CD14-positive monocyte (primary cell): Measurements from ENCODE around the gene FOXO4. TPM values are rescaled to one million over a fixed set of nuclear protein-coding genes. Genes with fewer than 3 reads are reported as not detected.

Experiments used
- DNase-seq, 3 donors: peaks; one replicate each; pipeline ENCODE4 v3.0.0-alpha.2; 2011 to 2022
- H2AFZ ChIP-seq: 2 replicates; pipeline ENCODE4 v1.6.0; 2012; ENCODE audit warnings: mild to moderate bottlenecking, low read depth, low read length, inconsistent platforms; ENCODE audit not compliant: insufficient read depth, poor library complexity, severe bottlenecking
- H3K27ac ChIP-seq, 2 donors: 1 replicate in 1 of 2; 2 replicates in 1 of 2; pipeline ENCODE4 v1.5.1; 2012 to 2013; ENCODE audit warnings: low read length in 2 of 2, control low read depth in 1 of 2, inconsistent platforms in 1 of 2, low read depth in 1 of 2, mild to moderate bottlenecking in 1 of 2
- H3K27me3 ChIP-seq, 2 donors: one replicate each; pipeline versions ENCODE4 v1.6.0 to v1.6.1; 2011 to 2013; ENCODE audit warnings: low read length in 2 of 2; ENCODE audit not compliant: control insufficient read depth in 2 of 2, insufficient read depth in 2 of 2
- H3K36me3 ChIP-seq, 2 donors: replicated peaks in 1 of 2; 1 replicate in 1 of 2; 2 replicates in 1 of 2; pipeline versions ENCODE4 v1.5.1 to v1.6.1; 2012 to 2013; ENCODE audit warnings: low read length in 2 of 2, control low read depth in 1 of 2, inconsistent platforms in 1 of 2, mild to moderate bottlenecking in 1 of 2; ENCODE audit not compliant: insufficient read depth in 2 of 2, control insufficient read depth in 1 of 2
- H3K4me1 ChIP-seq, 2 donors: 1 replicate in 1 of 2; 2 replicates in 1 of 2; pipeline versions ENCODE4 v1.5.1 to v1.6.1; 2012 to 2013; ENCODE audit warnings: low read length in 2 of 2, control low read depth in 1 of 2, inconsistent platforms in 1 of 2, mild to moderate bottlenecking in 1 of 2, moderate library complexity in 1 of 2; ENCODE audit not compliant: insufficient read depth in 2 of 2, control insufficient read depth in 1 of 2
- H3K4me2 ChIP-seq: replicated peaks from 2 replicates; pipeline ENCODE3; 2012; ENCODE audit warnings: low read length, moderate library complexity, mild to moderate bottlenecking; ENCODE audit not compliant: poor library complexity, severe bottlenecking; ENCODE audit errors: extremely low read depth
- H3K4me3 ChIP-seq, 3 experiments: fragments of 200-600 bp in 1 of 3; sonication (generic) in 1 of 3; replicated peaks in 1 of 3; 1 replicate in 2 of 3; 2 replicates in 1 of 3; pipeline ENCODE4 v1.5.1; 2011 to 2013; ENCODE audit warnings: low read length in 3 of 3, mild to moderate bottlenecking in 3 of 3, control low read depth in 2 of 3, low read depth in 2 of 3, inconsistent platforms in 1 of 3, moderate library complexity in 1 of 3
- H3K79me2 ChIP-seq: 2 replicates; pipeline ENCODE4 v1.6.0; 2012; ENCODE audit warnings: mild to moderate bottlenecking, control low read depth, inconsistent platforms, low read length, moderate library complexity; ENCODE audit not compliant: insufficient read depth
- H3K9ac ChIP-seq: 2 replicates; pipeline ENCODE4 v1.6.0; 2017; ENCODE audit warnings: low read length, mild to moderate bottlenecking; ENCODE audit not compliant: insufficient read depth, poor library complexity, severe bottlenecking
- H3K9me3 ChIP-seq, 2 donors: replicated peaks in 1 of 2; 1 replicate in 1 of 2; 2 replicates in 1 of 2; pipeline versions ENCODE4 v1.5.1 to v1.6.1; 2012 to 2013; ENCODE audit warnings: low read length in 2 of 2, control low read depth in 1 of 2; ENCODE audit not compliant: control insufficient read depth in 1 of 2, insufficient read depth in 1 of 2
- H4K20me1 ChIP-seq: 2 replicates; pipeline ENCODE4 v1.6.0; 2012; ENCODE audit warnings: mild to moderate bottlenecking, low read length, control low read depth, moderate library complexity; ENCODE audit not compliant: insufficient read depth
- H3K27ac Mint-ChIP-seq, 7 donors: one replicate each; pipeline ENCODE4 v1.8.0; 2020; ENCODE audit warnings: mild to moderate bottlenecking in 7 of 7, mixed read lengths in 7 of 7, moderate library complexity in 6 of 7, inconsistent platforms in 2 of 7
- H3K27me3 Mint-ChIP-seq, 3 donors: one replicate each; pipeline ENCODE4 v1.8.0; 2021 to 2022; ENCODE audit warnings: low read depth in 3 of 3, mild to moderate bottlenecking in 3 of 3, mixed read lengths in 3 of 3, moderate library complexity in 3 of 3, inconsistent platforms in 1 of 3
- H3K36me3 Mint-ChIP-seq, 2 donors: one replicate each; pipeline ENCODE4 v1.8.0; 2020; ENCODE audit warnings: mixed read lengths in 2 of 2, inconsistent platforms in 1 of 2, mild to moderate bottlenecking in 1 of 2
- H3K4me1 Mint-ChIP-seq: one replicate; pipeline ENCODE4 v1.8.0; 2020; ENCODE audit warnings: mild to moderate bottlenecking, mixed read lengths
- H3K4me3 Mint-ChIP-seq, 2 donors: one replicate each; pipeline ENCODE4 v1.8.0; 2020; ENCODE audit warnings: mild to moderate bottlenecking in 2 of 2, mixed read lengths in 2 of 2, moderate library complexity in 1 of 2
- H3K9me3 Mint-ChIP-seq, 7 donors: one replicate each; pipeline ENCODE4 v1.8.0; 2020 to 2022; ENCODE audit warnings: mixed read lengths in 7 of 7, mild to moderate bottlenecking in 6 of 7, moderate library complexity in 6 of 7, inconsistent platforms in 2 of 7
- WGBS: methylation state at CpG from one replicate; pipeline ENCODE4 v1.1.5; 2013; ENCODE audit warnings: missing lambda C conversion rate; ENCODE audit not compliant: insufficient coverage; 5-methylcytosine and 5-hydroxymethylcytosine counted together
- intact Hi-C, 2 donors: fragments of 100-400 bp; cut with micrococcal nuclease; formaldehyde crosslinking; loops; one replicate each; pipeline versions ENCODE4 v1.15.0 to v1.15.1; 2023
- polyA plus RNA-seq, 3 donors: library from polyadenylated mRNA; depleted of rRNA in 1 of 3; unstranded in 2 of 3; stranded (reverse) in 1 of 3; fragments of 300-500 nt in 2 of 3; fragments of >200 nt in 1 of 3; fragmentation: Illumina TruSeq in 2 of 3; gene quantifications; 1 replicate in 2 of 3; 2 replicates in 1 of 3; pipeline ENCODE4 v1.2.3, GENCODE V29; 2012 to 2021
- TF ChIP-seq, protein P1 (sequence below): fragments of 200-600 bp; IDR thresholded peaks from one replicate; pipeline ENCODE4 v1.8.0; 2022; ENCODE audit warnings: antibody characterized with exemption, mild to moderate bottlenecking

FOXO4 gene
- polyA plus RNA-seq, 3 donors, result 1.4 to 9.2 (median 1.5) TPM

DNA sequence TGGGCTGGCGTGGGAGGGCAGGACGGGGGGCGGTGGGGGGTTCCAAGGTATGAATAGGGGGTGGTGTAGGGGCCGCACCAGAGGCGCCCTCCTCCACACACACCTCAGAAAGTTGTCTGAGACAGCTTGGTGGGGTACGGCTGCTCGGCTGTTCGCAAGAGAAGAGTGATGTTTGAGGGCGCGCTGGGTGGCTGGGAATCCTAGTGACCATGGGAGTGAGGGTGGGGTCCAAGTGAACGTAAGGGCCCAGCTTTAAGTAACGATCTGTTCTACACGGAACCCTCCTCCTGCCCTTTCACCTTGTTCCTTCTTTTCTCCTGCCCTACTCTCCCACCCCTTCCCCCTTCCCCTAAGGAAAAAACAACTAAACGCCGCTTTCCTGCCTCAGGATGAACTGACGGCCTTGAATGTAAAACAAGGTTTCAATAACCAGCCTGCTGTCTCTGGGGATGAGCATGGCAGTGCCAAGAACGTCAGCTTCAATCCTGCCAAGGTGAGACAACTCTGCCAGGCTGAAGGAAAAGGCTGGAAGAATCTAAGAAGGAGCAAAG, 23.4 kb downstream of the FOXO4 start:
- peaks cover 14% of the 10 kb centered on the region for H3K4me1 Mint-ChIP-seq
- H3K36me3 Mint-ChIP-seq, result peaks cover 27 to 35% of the 10 kb centered on the region in 2 donors
- H3K4me2 ChIP-seq, result peak overlapping the region; percentile 68
- TF ChIP-seq, protein P1, sequence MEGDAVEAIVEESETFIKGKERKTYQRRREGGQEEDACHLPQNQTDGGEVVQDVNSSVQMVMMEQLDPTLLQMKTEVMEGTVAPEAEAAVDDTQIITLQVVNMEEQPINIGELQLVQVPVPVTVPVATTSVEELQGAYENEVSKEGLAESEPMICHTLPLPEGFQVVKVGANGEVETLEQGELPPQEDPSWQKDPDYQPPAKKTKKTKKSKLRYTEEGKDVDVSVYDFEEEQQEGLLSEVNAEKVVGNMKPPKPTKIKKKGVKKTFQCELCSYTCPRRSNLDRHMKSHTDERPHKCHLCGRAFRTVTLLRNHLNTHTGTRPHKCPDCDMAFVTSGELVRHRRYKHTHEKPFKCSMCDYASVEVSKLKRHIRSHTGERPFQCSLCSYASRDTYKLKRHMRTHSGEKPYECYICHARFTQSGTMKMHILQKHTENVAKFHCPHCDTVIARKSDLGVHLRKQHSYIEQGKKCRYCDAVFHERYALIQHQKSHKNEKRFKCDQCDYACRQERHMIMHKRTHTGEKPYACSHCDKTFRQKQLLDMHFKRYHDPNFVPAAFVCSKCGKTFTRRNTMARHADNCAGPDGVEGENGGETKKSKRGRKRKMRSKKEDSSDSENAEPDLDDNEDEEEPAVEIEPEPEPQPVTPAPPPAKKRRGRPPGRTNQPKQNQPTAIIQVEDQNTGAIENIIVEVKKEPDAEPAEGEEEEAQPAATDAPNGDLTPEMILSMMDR, result no peak
- H2AFZ ChIP-seq, result peak overlapping the region; percentile 76
- H3K27ac Mint-ChIP-seq, result peak overlapping the region; percentile 40 to 96 (median 89)
- WGBS, result 0% methylated on average over 3 of the region's 17 CpGs
- no peaks in the 10 kb centered on the region for H4K20me1 ChIP-seq
- H3K27me3 ChIP-seq, result no peaks in the 10 kb centered on the region
- H3K4me3 ChIP-seq, result peak overlapping the region; percentile 81 to 89 (median 86)
- H3K9ac ChIP-seq, result peak overlapping the region; percentile 90
- DNase-seq, result no peak
- H3K4me3 Mint-ChIP-seq, result peak overlapping the region; percentile 79 to 86
- peaks cover 18 to 19% of the 10 kb centered on the region in 2 donors for H3K4me1 ChIP-seq
- peaks cover 0 to 5% (median 2%) of the 10 kb centered on the region in 7 donors for H3K9me3 Mint-ChIP-seq
- H3K27ac ChIP-seq, result peak overlapping the region; percentile 79 to 86
- H3K9me3 ChIP-seq, result no peaks in the 10 kb centered on the region
- H3K27me3 Mint-ChIP-seq, result peaks cover 0 to 4% (median 0%) of the 10 kb centered on the region in 3 donors
- peaks cover 31 to 42% of the 10 kb centered on the region in 2 donors for H3K36me3 ChIP-seq
- intact Hi-C loops, result loop anchor here in 1 of 2 donors (2.0 to 5.0 kb wide), 2 partner anchors 16 to 63 kb away; no protein-coding TSS in a partner anchor
- H3K79me2 ChIP-seq, result peaks cover 5% of the 10 kb centered on the region

DNA sequence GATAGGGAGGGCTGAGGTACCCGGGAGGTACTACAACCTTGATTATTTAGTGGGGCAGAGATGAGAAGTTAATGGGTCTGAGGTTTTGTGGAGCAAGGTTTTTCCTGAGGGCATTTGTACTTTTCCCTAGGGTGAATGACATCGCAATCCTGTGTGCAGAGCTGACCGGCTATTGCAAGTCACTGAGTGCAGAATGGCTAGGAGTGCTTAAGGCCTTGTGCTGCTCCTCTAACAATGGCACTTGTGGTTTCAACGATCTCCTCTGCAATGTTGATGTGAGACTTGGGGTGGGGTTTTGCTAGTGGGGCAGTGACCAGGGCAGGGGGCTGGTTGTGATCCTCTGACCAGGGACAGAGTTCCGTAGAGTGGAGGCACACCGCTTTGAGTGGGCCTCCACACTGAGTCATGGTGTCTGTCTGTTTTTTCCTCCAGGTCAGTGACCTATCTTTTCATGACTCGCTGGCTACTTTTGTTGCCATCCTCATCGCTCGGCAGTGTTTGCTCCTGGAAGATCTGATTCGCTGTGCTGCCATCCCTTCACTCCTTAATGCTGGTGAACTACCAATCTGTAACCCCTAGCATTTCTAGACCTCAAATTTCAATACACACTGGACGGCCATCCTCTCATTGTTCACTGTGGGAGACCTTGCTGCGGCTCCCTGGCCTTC, 32.6 kb downstream of the FOXO4 start:
- H3K27me3 Mint-ChIP-seq, result peaks cover 0 to 1% (median 0%) of the 10 kb centered on the region in 3 donors
- no peak overlapping the region for H3K27ac Mint-ChIP-seq
- Histone ChIP-seq H4K20me1 (peaks cover 6% of the 10 kb centered on the region), H3K9ac (no peak overlapping the region), H3K4me3 (no peak overlapping the region), H3K36me3 (peaks cover 87 to 96% of the 10 kb centered on the region in 2 donors), H3K4me1 (no peaks in the 10 kb centered on the region), H2AFZ (no peak overlapping the region), H3K27ac (no peak overlapping the region), H3K4me2 (no peak overlapping the region), H3K79me2 (no peaks in the 10 kb centered on the region), H3K27me3 (no peaks in the 10 kb centered on the region), H3K9me3 (no peaks in the 10 kb centered on the region)
- no peaks in the 10 kb centered on the region for H3K9me3 Mint-ChIP-seq
- TF ChIP-seq, protein P1, result no peak
- DNase-seq, result no peak
- 77% methylated on average over 4 of the region's 12 CpGs for WGBS
- no peak overlapping the region for H3K4me3 Mint-ChIP-seq
- intact Hi-C loops, result loop anchor here in 1 of 2 donors (1.0 kb wide), 1 partner anchor 30 kb away; no protein-coding TSS in a partner anchor
- H3K36me3 Mint-ChIP-seq, result peaks cover 83 to 87% of the 10 kb centered on the region in 2 donors
- peaks cover 6% of the 10 kb centered on the region for H3K4me1 Mint-ChIP-seq
